Esophagus squamous epithelium (tissue), 4 donors: ENCODE results near the gene RFX1.

ENCODE experiments used
- POLR2A ChIP-seq, 4 donors: fragments of 450-650 bp; IDR thresholded peaks; one replicate each; pipeline ENCODE4 v1.6.1; 2017; ENCODE audit warnings: antibody characterized with exemption in 4 of 4, mild to moderate bottlenecking in 4 of 4, moderate library complexity in 3 of 4
- TF ChIP-seq, protein P1 (sequence below), 6 experiments: fragments of 450-650 bp in 4 of 6; fragments of 200-600 bp in 2 of 6; sonication (generic) in 2 of 6; IDR thresholded peaks; one replicate each; pipeline ENCODE4 v1.5.1; 2016 to 2019; ENCODE audit warnings: antibody characterized with exemption in 6 of 6, mild to moderate bottlenecking in 4 of 6, moderate library complexity in 4 of 6

- TF ChIP-seq POLR2A (IDR thresholded peaks at IDR 0.05): no peak
- TF ChIP-seq, protein P1, sequence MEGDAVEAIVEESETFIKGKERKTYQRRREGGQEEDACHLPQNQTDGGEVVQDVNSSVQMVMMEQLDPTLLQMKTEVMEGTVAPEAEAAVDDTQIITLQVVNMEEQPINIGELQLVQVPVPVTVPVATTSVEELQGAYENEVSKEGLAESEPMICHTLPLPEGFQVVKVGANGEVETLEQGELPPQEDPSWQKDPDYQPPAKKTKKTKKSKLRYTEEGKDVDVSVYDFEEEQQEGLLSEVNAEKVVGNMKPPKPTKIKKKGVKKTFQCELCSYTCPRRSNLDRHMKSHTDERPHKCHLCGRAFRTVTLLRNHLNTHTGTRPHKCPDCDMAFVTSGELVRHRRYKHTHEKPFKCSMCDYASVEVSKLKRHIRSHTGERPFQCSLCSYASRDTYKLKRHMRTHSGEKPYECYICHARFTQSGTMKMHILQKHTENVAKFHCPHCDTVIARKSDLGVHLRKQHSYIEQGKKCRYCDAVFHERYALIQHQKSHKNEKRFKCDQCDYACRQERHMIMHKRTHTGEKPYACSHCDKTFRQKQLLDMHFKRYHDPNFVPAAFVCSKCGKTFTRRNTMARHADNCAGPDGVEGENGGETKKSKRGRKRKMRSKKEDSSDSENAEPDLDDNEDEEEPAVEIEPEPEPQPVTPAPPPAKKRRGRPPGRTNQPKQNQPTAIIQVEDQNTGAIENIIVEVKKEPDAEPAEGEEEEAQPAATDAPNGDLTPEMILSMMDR (IDR thresholded peaks at IDR 0.05): no peak
Measured at GRCh38 chr19:13987101-13987890, 18.8 kb downstream of the RFX1 start.
